IMR-90 (cell line): ENCODE results near the gene INMT. TPM values are rescaled to one million over a fixed set of nuclear protein-coding genes. Genes with fewer than 3 reads are reported as not detected.

Experiments used
- ATAC-seq: fragments of 200-7000 bp; cut with Tn5 transposase; 2 replicates; pipeline ENCODE4 v1.9.1; 2020; ENCODE audit warnings: low read depth, mild to moderate bottlenecking, moderate library complexity
- BruUV-seq: library from RNA; stranded (reverse); fragments of 400-500 nt; replicated peaks from 2 replicates; lab custom pipeline; 2021; lab: Mats Ljungman, UMichigan
- CTCF ChIA-PET: fragments of 300-600 bp; formaldehyde crosslinking; extraction: SDS; loops from one replicate; lab custom pipeline; 2021; ENCODE audit warnings: antibody characterized with exemption; lab: Yijun Ruan, JAX
- POLR2A ChIA-PET: fragments of 300-600 bp; sonication (Branson Sonifier 250); formaldehyde crosslinking; loops from one replicate; lab custom pipeline; 2022; ENCODE audit warnings: antibody characterized with exemption; ENCODE audit not compliant: unreplicated experiment; lab: Charles Lee
- DNase-seq: peaks from one replicate; pipeline ENCODE4 v3.0.0; 2013
- H2AFZ ChIP-seq: replicated peaks from 2 replicates; pipeline ENCODE3; 2013; ENCODE audit warnings: low read length, mild to moderate bottlenecking; ENCODE audit not compliant: poor library complexity
- H2AK5ac ChIP-seq: 2 replicates; pipeline ENCODE4 v1.6.1; 2013; ENCODE audit warnings: low read depth, low read length, inconsistent platforms
- H2AK9ac ChIP-seq: replicated peaks from 2 replicates; pipeline ENCODE3; 2013; ENCODE audit warnings: mild to moderate bottlenecking, low read depth, low read length, moderate library complexity; ENCODE audit not compliant: poor library complexity
- H2BK120ac ChIP-seq: 2 replicates; pipeline ENCODE4 v1.6.1; 2013; ENCODE audit warnings: low read depth, low read length, inconsistent platforms
- H2BK15ac ChIP-seq: 3 replicates; pipeline ENCODE4 v1.6.1; 2013; ENCODE audit warnings: low read depth, low read length, inconsistent platforms
- H2BK20ac ChIP-seq: 2 replicates; pipeline ENCODE4 v1.6.1; 2013; ENCODE audit warnings: low read depth, mild to moderate bottlenecking, inconsistent platforms, low read length, moderate library complexity
- H2BK5ac ChIP-seq: 2 replicates; pipeline ENCODE4 v1.6.1; 2013; ENCODE audit warnings: mild to moderate bottlenecking, low read depth, low read length, inconsistent platforms; ENCODE audit not compliant: poor library complexity, severe bottlenecking
- H3K14ac ChIP-seq: replicated peaks from 2 replicates; pipeline ENCODE4 v1.6.1; 2013; ENCODE audit warnings: low read depth, low read length, inconsistent platforms
- H3K18ac ChIP-seq: 2 replicates; pipeline ENCODE4 v1.6.1; 2013; ENCODE audit warnings: low read depth, low read length, control low read depth
- H3K23ac ChIP-seq: 2 replicates; pipeline ENCODE4 v1.6.1; 2013; ENCODE audit warnings: low read depth, low read length, inconsistent platforms
- H3K27ac ChIP-seq: 2 replicates; pipeline ENCODE4 v1.5.1; 2013; ENCODE audit warnings: mild to moderate bottlenecking, control low read depth, low read length; ENCODE audit not compliant: insufficient read depth
- H3K27me3 ChIP-seq: 2 replicates; pipeline ENCODE4 v1.6.1; 2013; ENCODE audit warnings: low read length; ENCODE audit not compliant: control insufficient read depth, insufficient read depth
- H3K36me3 ChIP-seq: 2 replicates; pipeline ENCODE4 v1.6.1; 2013; ENCODE audit warnings: low read length, mixed read lengths; ENCODE audit not compliant: control insufficient read depth, insufficient read depth
- H3K4ac ChIP-seq: 2 replicates; pipeline ENCODE4 v1.6.1; 2013; ENCODE audit warnings: low read depth, low read length, inconsistent platforms
- H3K4me1 ChIP-seq: 2 replicates; pipeline ENCODE4 v1.6.1; 2013; ENCODE audit warnings: low read length, mixed read lengths; ENCODE audit not compliant: control insufficient read depth, insufficient read depth
- H3K4me2 ChIP-seq: 2 replicates; pipeline ENCODE4 v1.6.1; 2013; ENCODE audit warnings: low read depth, mild to moderate bottlenecking, control low read depth, low read length, moderate library complexity
- H3K4me3 ChIP-seq: 2 replicates; pipeline ENCODE4 v1.5.1; 2013; ENCODE audit warnings: low read depth, mild to moderate bottlenecking, control low read depth, low read length, moderate library complexity; ENCODE audit not compliant: insufficient read depth
- H3K56ac ChIP-seq: 2 replicates; pipeline ENCODE4 v1.6.1; 2013; ENCODE audit warnings: low read length, inconsistent platforms; ENCODE audit not compliant: insufficient read depth; ENCODE audit errors: extremely low read depth
- H3K79me1 ChIP-seq, 2 experiments: 2 replicates each; pipeline ENCODE4 v1.6.1; 2013; ENCODE audit warnings: low read length in 2 of 2, inconsistent platforms in 1 of 2, low read depth in 1 of 2
- H3K9ac ChIP-seq: 2 replicates; pipeline ENCODE4 v1.6.1; 2013; ENCODE audit warnings: low read depth, low read length, control low read depth
- H3K9me1 ChIP-seq: 2 replicates; pipeline ENCODE4 v1.6.1; 2013; ENCODE audit warnings: low read length, inconsistent platforms; ENCODE audit not compliant: insufficient read depth
- H3K9me3 ChIP-seq: 2 replicates; pipeline ENCODE4 v1.6.1; 2013; ENCODE audit warnings: low read length; ENCODE audit not compliant: control insufficient read depth, insufficient read depth
- H4K20me1 ChIP-seq: 2 replicates; pipeline ENCODE4 v1.6.1; 2013; ENCODE audit warnings: low read length, inconsistent platforms; ENCODE audit not compliant: insufficient read depth
- H4K5ac ChIP-seq: 2 replicates; pipeline ENCODE4 v1.6.1; 2013; ENCODE audit warnings: mild to moderate bottlenecking, low read depth, low read length, control low read depth
- H4K8ac ChIP-seq, 2 experiments: 2 replicates each; pipeline ENCODE4 v1.6.1; 2013; ENCODE audit warnings: low read depth in 2 of 2, low read length in 2 of 2, control low read depth in 1 of 2, inconsistent platforms in 1 of 2
- H4K91ac ChIP-seq: 2 replicates; pipeline ENCODE4 v1.6.1; 2013; ENCODE audit warnings: low read depth, low read length, inconsistent platforms; ENCODE audit not compliant: insufficient read depth
- BHLHE40 ChIP-seq: fragments of 150-350 bp; IDR thresholded peaks from 2 replicates; pipeline ENCODE4 v1.6.1; 2016; ENCODE audit warnings: mild to moderate bottlenecking, low read depth, low read length
- CHD1 ChIP-seq: IDR thresholded peaks from 2 replicates; pipeline ENCODE4 v1.6.1; 2012; ENCODE audit warnings: low read depth, low read length, improper control_type of control experiment
- FOS ChIP-seq: fragments of 150-350 bp; IDR thresholded peaks from 2 replicates; pipeline ENCODE4 v1.6.1; 2016; ENCODE audit warnings: low read depth, low read length
- MAFK ChIP-seq: IDR thresholded peaks from 2 replicates; pipeline ENCODE4 v1.6.1; 2012; ENCODE audit warnings: low read depth, low read length, improper control_type of control experiment
- MAZ ChIP-seq: IDR thresholded peaks from 2 replicates; pipeline ENCODE4 v1.6.1; 2012; ENCODE audit warnings: low read depth, mild to moderate bottlenecking, low read length, improper control_type of control experiment, moderate library complexity, borderline replicate concordance
- MXI1 ChIP-seq: IDR thresholded peaks from 2 replicates; pipeline ENCODE4 v1.6.1; 2012; ENCODE audit warnings: low read depth, mild to moderate bottlenecking, low read length, moderate library complexity, borderline replicate concordance
- NFE2L2 ChIP-seq: fragments of 150-350 bp; IDR thresholded peaks from 2 replicates; pipeline ENCODE4 v1.6.1; 2016; ENCODE audit warnings: low read depth, mild to moderate bottlenecking, low read length
- POLR2A ChIP-seq: IDR thresholded peaks from 2 replicates; pipeline ENCODE4 v1.6.1; 2012; ENCODE audit warnings: mild to moderate bottlenecking, low read depth, low read length
- RAD21 ChIP-seq: IDR thresholded peaks from 2 replicates; pipeline ENCODE4 v1.6.1; 2012; ENCODE audit warnings: low read length, improper control_type of control experiment
- RCOR1 ChIP-seq: IDR thresholded peaks from 2 replicates; pipeline ENCODE4 v1.6.1; 2012; ENCODE audit warnings: mild to moderate bottlenecking, low read length, improper control_type of control experiment; ENCODE audit not compliant: insufficient replicate concordance
- SMC3 ChIP-seq: fragments of 150-350 bp; IDR thresholded peaks from 2 replicates; pipeline ENCODE4 v1.6.1; 2016; ENCODE audit warnings: low read depth, mild to moderate bottlenecking, antibody characterized with exemption, low read length, moderate library complexity
- WGBS, 2 experiments: methylation state at CpG; one replicate each; pipeline versions ENCODE4 v1.1.5 to v1.1.7; 2013; ENCODE audit warnings: missing lambda C conversion rate in 2 of 2; ENCODE audit not compliant: insufficient read length in 1 of 2; ENCODE audit errors: extremely low coverage in 2 of 2; 5-methylcytosine and 5-hydroxymethylcytosine counted together
- dilution Hi-C: fragments of 300-500 bp; cut with HindIII; formaldehyde crosslinking; loops from one replicate; pipeline ENCODE4 v1.14.3; 2018; ENCODE audit warnings: low sequenced_read_pairs; ENCODE audit not compliant: unreplicated experiment
- in situ Hi-C: fragments of 300-500 bp; cut with MboI; formaldehyde crosslinking; loops from 3 replicates; pipeline ENCODE4 v1.14.3; 2019; ENCODE audit warnings: low sequenced_read_pairs, inconsistent platforms, mixed read lengths
- intact Hi-C: fragments of 100-400 bp; cut with micrococcal nuclease; formaldehyde crosslinking; loops from 2 replicates; pipeline ENCODE4 v1.10.0; 2022
- polyA plus RNA-seq, 3 experiments: library from polyadenylated mRNA; depleted of rRNA; stranded (reverse); fragments of >200 nt; gene quantifications; 2 replicates each; pipeline ENCODE4 v1.2.3, GENCODE V29; 2012; ENCODE audit warnings: low replicate concordance in 1 of 3
- total RNA-seq: library from RNA; depleted of rRNA; stranded (reverse); fragments of >200 nt; gene quantifications from 2 replicates; pipeline ENCODE4 v1.2.3, GENCODE V29; 2012
- TF ChIP-seq, protein P1 (sequence below): fragments of 150-350 bp; IDR thresholded peaks from 2 replicates; pipeline ENCODE4 v1.6.1; 2016; ENCODE audit warnings: low read depth, mild to moderate bottlenecking, low read length, moderate library complexity, borderline replicate concordance
- TF ChIP-seq, protein P2 (sequence below): conservative IDR thresholded peaks from 2 replicates; pipeline ENCODE4 v1.5.1; 2012; ENCODE audit warnings: mild to moderate bottlenecking, low read depth, low read length, improper control_type of control experiment
- TF ChIP-seq, protein P3 (sequence below): fragments of 150-350 bp; IDR thresholded peaks from 2 replicates; pipeline ENCODE4 v1.6.1; 2017; ENCODE audit warnings: mild to moderate bottlenecking, antibody characterized with exemption, low read length, low read depth

INMT gene
- total and polyA plus RNA-seq, 2 of the 4 experiments (the other 2 are of a cell fraction): 0.39 to 2.2 TPM

DNA sequence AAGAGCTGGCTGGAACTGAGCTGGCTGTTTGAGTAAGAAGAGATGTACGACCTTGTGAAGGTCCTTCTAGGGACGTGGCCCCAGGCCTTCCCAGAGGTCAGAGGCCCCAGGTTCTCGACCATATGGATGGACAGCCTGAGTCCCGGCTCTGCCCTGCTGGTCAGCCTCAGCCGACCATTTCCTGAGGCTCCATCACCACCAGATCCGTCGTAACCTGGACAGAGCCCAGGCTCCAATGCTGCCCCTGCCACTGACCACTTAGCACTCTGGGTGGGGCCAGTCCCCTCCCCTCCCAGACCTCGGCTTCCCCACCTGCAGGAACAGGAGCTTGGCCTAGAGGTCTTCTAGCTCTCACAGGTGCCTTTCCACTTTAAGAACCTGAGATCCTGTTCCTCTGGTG is 10.6 kb upstream of the INMT start:
- H2AK5ac ChIP-seq: no peak overlapping the region

More for the DNA sequence above, 10.6 kb upstream of the INMT start:
- Histone ChIP-seq H3K27me3 (peaks cover 6% of the 10 kb centered on the region), H4K8ac (no peak overlapping the region), H2BK5ac (no peak overlapping the region), H3K79me1 (no peaks in the 10 kb centered on the region), H3K9me1 (no peaks in the 10 kb centered on the region), H4K91ac (no peak overlapping the region), H4K20me1 (no peaks in the 10 kb centered on the region), H3K27ac (no peak overlapping the region), H3K18ac (no peak overlapping the region), H2BK20ac (no peak overlapping the region), H3K9me3 (no peaks in the 10 kb centered on the region), H2BK15ac (no peak overlapping the region), H3K4me1 (no peaks in the 10 kb centered on the region), H2BK120ac (no peak overlapping the region), H3K14ac (no peak overlapping the region), H3K23ac (no peak overlapping the region), H4K5ac (no peak overlapping the region), H3K56ac (no peak overlapping the region), H3K4me3 (no peak overlapping the region), H3K9ac (no peak overlapping the region), H3K4ac (no peak overlapping the region), H2AK9ac (no peak overlapping the region), H3K36me3 (no peaks in the 10 kb centered on the region), H3K4me2 (no peak overlapping the region), H2AFZ (no peak overlapping the region)
- in situ Hi-C loops: no loop called here
- dilution Hi-C loops: no loop called here
- no peak for ATAC-seq
- no TSS peak for BruUV-seq
- POLR2A ChIA-PET: no interaction called here
- TF ChIP-seq CHD1 (no peak), MAFK (no peak), POLR2A (no peak), MXI1 (no peak), SMC3 (no peak), MAZ (no peak), NFE2L2 (no peak), BHLHE40 (no peak), RAD21 (no peak), FOS (no peak), RCOR1 (no peak)
- TF ChIP-seq, protein P1, sequence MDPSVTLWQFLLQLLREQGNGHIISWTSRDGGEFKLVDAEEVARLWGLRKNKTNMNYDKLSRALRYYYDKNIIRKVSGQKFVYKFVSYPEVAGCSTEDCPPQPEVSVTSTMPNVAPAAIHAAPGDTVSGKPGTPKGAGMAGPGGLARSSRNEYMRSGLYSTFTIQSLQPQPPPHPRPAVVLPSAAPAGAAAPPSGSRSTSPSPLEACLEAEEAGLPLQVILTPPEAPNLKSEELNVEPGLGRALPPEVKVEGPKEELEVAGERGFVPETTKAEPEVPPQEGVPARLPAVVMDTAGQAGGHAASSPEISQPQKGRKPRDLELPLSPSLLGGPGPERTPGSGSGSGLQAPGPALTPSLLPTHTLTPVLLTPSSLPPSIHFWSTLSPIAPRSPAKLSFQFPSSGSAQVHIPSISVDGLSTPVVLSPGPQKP: no peak
- TF ChIP-seq, protein P2, sequence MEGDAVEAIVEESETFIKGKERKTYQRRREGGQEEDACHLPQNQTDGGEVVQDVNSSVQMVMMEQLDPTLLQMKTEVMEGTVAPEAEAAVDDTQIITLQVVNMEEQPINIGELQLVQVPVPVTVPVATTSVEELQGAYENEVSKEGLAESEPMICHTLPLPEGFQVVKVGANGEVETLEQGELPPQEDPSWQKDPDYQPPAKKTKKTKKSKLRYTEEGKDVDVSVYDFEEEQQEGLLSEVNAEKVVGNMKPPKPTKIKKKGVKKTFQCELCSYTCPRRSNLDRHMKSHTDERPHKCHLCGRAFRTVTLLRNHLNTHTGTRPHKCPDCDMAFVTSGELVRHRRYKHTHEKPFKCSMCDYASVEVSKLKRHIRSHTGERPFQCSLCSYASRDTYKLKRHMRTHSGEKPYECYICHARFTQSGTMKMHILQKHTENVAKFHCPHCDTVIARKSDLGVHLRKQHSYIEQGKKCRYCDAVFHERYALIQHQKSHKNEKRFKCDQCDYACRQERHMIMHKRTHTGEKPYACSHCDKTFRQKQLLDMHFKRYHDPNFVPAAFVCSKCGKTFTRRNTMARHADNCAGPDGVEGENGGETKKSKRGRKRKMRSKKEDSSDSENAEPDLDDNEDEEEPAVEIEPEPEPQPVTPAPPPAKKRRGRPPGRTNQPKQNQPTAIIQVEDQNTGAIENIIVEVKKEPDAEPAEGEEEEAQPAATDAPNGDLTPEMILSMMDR: no peak
- TF ChIP-seq, protein P3, sequence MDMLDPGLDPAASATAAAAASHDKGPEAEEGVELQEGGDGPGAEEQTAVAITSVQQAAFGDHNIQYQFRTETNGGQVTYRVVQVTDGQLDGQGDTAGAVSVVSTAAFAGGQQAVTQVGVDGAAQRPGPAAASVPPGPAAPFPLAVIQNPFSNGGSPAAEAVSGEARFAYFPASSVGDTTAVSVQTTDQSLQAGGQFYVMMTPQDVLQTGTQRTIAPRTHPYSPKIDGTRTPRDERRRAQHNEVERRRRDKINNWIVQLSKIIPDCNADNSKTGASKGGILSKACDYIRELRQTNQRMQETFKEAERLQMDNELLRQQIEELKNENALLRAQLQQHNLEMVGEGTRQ: no peak
- CTCF ChIA-PET: interaction anchor here (1.4 kb wide), 1 partner anchor 10 kb away, joined by 5 read pairs; the partner anchor contains the start of gene INMT
- DNase-seq: no peak
- intact Hi-C loops: loop anchor here (2.0 to 5.0 kb wide), 4 partner anchors 114 to 241 kb away; no protein-coding TSS in a partner anchor
- WGBS, 2 experiments: 90% methylated on average over 5 of the region's 8 CpGs; no CpG with 5 or more reads in 1 of the 2 experiments
